AG04449 (cell line): Measurements from ENCODE around the gene FAM234B.

Experiments used
- CTCF ChIA-PET: fragments of 350-600 bp; formaldehyde crosslinking; extraction: SDS; loops from one replicate; lab custom pipeline; 2021; ENCODE audit warnings: antibody characterized with exemption; lab: Yijun Ruan, JAX
- POLR2A ChIA-PET: fragments of 400-600, 350-600 bp; formaldehyde crosslinking; extraction: SDS; loops from one replicate; lab custom pipeline; 2020; ENCODE audit warnings: antibody characterized with exemption, inconsistent platforms; lab: Yijun Ruan, JAX
- DNase-seq: peaks from one replicate; pipeline ENCODE4 v3.0.0-alpha.2; 2010; ENCODE audit warnings: low read depth, low spot score
- H3K4me3 ChIP-seq: 2 replicates; pipeline ENCODE4 v1.5.1; 2011; ENCODE audit warnings: low read depth, mild to moderate bottlenecking, control low read depth, low read length
- CTCF ChIP-seq: IDR thresholded peaks from one replicate; pipeline ENCODE4 v1.5.1; 2011; ENCODE audit warnings: mild to moderate bottlenecking, moderate library complexity, low read length, control low read depth, inconsistent platforms; ENCODE audit not compliant: insufficient read depth; ENCODE audit errors: missing control alignments

FAM234B gene

GRCh38 chr12:13061377-13061776, 17.2 kb downstream of the FAM234B start:
- TF ChIP-seq CTCF = no peak
- no peak overlapping the region for H3K4me3 ChIP-seq
- POLR2A ChIA-PET = no interaction called here
- no peak for DNase-seq
- CTCF ChIA-PET = interaction anchor here (1.0 to 1.5 kb wide), 2 partner anchors 151 to 272 kb away, joined by 3 to 4 read pairs; no protein-coding TSS in a partner anchor

GRCh38 chr12:13062669-13063068, 18.5 kb downstream of the FAM234B start:
- no peak for DNase-seq
- TF ChIP-seq CTCF = no peak
- H3K4me3 ChIP-seq = no peak overlapping the region
- CTCF ChIA-PET = interaction anchor here (1.0 to 2.3 kb wide), 3 partner anchors 8 to 274 kb away, joined by 3 to 7 read pairs (median 4); no protein-coding TSS in a partner anchor
- POLR2A ChIA-PET = no interaction called here

GRCh38 chr12:13066014-13066413, 21.8 kb downstream of the FAM234B start:
- TF ChIP-seq CTCF = no peak
- DNase-seq = no peak
- POLR2A ChIA-PET = no interaction called here
- no peak overlapping the region for H3K4me3 ChIP-seq
- CTCF ChIA-PET = interaction anchor here (0.5 to 1.7 kb wide), 3 partner anchors 9 to 22 kb away, joined by 3 to 5 read pairs (median 3); no protein-coding TSS in a partner anchor

GRCh38 chr12:13066459-13066858, 22.3 kb downstream of the FAM234B start:
- ChIA-PET POLR2A (no interaction called here), CTCF (interaction anchor here (0.5 to 1.7 kb wide), 3 partner anchors 9 to 22 kb away, joined by 3 to 5 read pairs (median 3); no protein-coding TSS in a partner anchor)
- no peak for DNase-seq
- no peak overlapping the region for H3K4me3 ChIP-seq
- no peak for TF ChIP-seq CTCF

- no peak for DNase-seq
- ChIA-PET CTCF (no interaction called here), POLR2A (no interaction called here)
- no peak overlapping the region for H3K4me3 ChIP-seq
- no peak for TF ChIP-seq CTCF
Measured at GRCh38 chr12:13067322-13067721, 23.1 kb downstream of the FAM234B start.

- ChIA-PET CTCF (interaction anchor here (1.3 kb wide), 1 partner anchor 143 kb away, joined by 3 read pairs; no protein-coding TSS in a partner anchor), POLR2A (no interaction called here)
- no peak for DNase-seq
- TF ChIP-seq CTCF = no peak
- H3K4me3 ChIP-seq = no peak overlapping the region
Measured at GRCh38 chr12:13069380-13069779, 25.2 kb downstream of the FAM234B start.
